Liver (tissue), 3 donors: ENCODE results near the gene CCAR1.
"Not testable (repeated sequence)": the region's sequence is repeated elsewhere in the genome, so short reads cannot be mapped to it uniquely, and the experiment has no call there.

Experiments used
- GABPA ChIP-seq, 2 donors: IDR thresholded peaks in 1 of 2; conservative IDR thresholded peaks in 1 of 2; 2 replicates each; pipeline ENCODE4 v1.6.1; 2016; ENCODE audit warnings: antibody characterized with exemption in 2 of 2, mild to moderate bottlenecking in 1 of 2, moderate library complexity in 1 of 2
- MAX ChIP-seq: IDR thresholded peaks from 2 replicates; pipeline ENCODE4 v1.6.1; 2016; ENCODE audit warnings: antibody characterized with exemption
- RAD21 ChIP-seq, 2 donors: IDR thresholded peaks; 2 replicates each; pipeline ENCODE4 v1.6.1; 2016; ENCODE audit warnings: antibody characterized with exemption in 2 of 2, mild to moderate bottlenecking in 2 of 2
- RXRA ChIP-seq, 2 donors: IDR thresholded peaks; 2 replicates each; pipeline ENCODE4 v1.6.1; 2017 to 2018; ENCODE audit warnings: antibody characterized with exemption in 2 of 2, mild to moderate bottlenecking in 1 of 2
- TF ChIP-seq, protein P1 (sequence below): fragments of 150-350 bp; IDR thresholded peaks from 2 replicates; pipeline ENCODE4 v1.5.1; 2017; ENCODE audit warnings: improper control_type of control experiment, low read depth, low read length; ENCODE audit not compliant: missing input control
- donor health status: healthy.
- donor health status: healthy.

DNA sequence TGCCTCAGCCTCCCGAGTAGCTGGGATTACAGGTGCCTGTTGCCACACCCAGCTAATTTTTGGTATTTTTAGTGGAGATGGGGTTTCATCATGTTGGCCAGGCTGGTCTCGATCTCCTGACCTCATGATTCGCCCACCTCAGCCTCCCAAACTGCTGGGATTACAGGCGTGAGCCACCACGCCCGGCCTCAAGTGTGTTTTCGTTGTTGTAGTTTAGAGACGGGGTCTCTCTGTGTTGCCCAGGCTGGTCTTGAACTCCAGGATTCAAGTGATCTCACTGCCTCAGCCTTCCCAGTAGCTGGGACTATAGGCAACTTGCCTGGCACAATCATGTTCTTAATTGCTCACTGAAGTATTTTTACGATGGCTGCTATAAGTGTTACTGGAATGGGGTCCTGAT lies 89.8 kb downstream of the CCAR1 start:
- TF ChIP-seq RAD21 (IDR thresholded peaks at IDR 0.05); GABPA (IDR thresholded peaks at IDR 0.05 in 1 of 2, conservative IDR thresholded peaks at IDR 0.05 in 1 of 2); MAX; RXRA (IDR thresholded peaks at IDR 0.05): not testable (repeated sequence)
- TF ChIP-seq, protein P1, sequence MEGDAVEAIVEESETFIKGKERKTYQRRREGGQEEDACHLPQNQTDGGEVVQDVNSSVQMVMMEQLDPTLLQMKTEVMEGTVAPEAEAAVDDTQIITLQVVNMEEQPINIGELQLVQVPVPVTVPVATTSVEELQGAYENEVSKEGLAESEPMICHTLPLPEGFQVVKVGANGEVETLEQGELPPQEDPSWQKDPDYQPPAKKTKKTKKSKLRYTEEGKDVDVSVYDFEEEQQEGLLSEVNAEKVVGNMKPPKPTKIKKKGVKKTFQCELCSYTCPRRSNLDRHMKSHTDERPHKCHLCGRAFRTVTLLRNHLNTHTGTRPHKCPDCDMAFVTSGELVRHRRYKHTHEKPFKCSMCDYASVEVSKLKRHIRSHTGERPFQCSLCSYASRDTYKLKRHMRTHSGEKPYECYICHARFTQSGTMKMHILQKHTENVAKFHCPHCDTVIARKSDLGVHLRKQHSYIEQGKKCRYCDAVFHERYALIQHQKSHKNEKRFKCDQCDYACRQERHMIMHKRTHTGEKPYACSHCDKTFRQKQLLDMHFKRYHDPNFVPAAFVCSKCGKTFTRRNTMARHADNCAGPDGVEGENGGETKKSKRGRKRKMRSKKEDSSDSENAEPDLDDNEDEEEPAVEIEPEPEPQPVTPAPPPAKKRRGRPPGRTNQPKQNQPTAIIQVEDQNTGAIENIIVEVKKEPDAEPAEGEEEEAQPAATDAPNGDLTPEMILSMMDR: not testable (repeated sequence)
